GM10266 (cell line): ENCODE measurements around the gene GCNT2.

ENCODE experiments used
- DNase-seq: peaks from one replicate; pipeline ENCODE4 v3.0.0; 2012; ENCODE audit errors: extremely low spot score
- TF ChIP-seq, protein P1 (sequence below): IDR thresholded peaks from 2 replicates; pipeline ENCODE4 v1.5.1; 2012; ENCODE audit warnings: mild to moderate bottlenecking, low read depth; ENCODE audit not compliant: control insufficient read depth, insufficient read depth; ENCODE audit errors: missing control alignments

Gene GCNT2

DNA sequence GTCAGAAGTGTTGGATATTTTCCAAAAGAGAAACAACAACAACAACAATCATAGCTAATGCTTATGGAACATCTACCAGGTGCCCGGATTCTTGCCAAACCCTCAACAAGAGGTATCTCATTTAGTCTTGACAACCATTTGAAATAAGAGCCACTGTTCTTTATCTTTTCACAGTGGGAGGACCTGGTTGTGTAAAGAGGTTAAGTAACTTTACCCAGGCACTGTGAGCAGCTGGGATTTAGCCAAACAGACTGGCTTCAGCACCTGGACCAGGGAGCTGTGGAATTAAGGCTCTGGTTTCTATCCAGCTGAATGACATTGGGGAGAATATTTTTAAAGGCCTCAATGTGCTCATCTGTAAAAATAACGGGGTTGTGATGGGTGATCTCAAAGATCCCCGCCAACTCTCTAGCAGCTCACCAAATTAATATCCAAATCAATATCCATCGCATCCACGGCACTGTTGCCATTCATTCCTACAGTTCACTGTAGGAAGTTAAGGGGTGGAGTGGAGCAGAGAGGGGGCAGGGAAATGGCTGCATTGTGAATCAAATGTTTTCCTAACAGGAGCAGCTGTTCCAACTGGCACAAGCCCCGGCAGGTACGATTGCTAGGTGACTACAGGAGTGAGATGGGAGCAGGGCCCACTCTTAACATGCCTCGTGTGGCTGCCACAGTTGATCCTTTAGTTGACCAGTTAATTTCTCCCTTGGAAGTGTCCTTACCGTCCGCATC lies 61.8 kb downstream of the GCNT2 start:
- TF ChIP-seq, protein P1, sequence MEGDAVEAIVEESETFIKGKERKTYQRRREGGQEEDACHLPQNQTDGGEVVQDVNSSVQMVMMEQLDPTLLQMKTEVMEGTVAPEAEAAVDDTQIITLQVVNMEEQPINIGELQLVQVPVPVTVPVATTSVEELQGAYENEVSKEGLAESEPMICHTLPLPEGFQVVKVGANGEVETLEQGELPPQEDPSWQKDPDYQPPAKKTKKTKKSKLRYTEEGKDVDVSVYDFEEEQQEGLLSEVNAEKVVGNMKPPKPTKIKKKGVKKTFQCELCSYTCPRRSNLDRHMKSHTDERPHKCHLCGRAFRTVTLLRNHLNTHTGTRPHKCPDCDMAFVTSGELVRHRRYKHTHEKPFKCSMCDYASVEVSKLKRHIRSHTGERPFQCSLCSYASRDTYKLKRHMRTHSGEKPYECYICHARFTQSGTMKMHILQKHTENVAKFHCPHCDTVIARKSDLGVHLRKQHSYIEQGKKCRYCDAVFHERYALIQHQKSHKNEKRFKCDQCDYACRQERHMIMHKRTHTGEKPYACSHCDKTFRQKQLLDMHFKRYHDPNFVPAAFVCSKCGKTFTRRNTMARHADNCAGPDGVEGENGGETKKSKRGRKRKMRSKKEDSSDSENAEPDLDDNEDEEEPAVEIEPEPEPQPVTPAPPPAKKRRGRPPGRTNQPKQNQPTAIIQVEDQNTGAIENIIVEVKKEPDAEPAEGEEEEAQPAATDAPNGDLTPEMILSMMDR, result no peak
- DNase-seq, result no peak

DNA sequence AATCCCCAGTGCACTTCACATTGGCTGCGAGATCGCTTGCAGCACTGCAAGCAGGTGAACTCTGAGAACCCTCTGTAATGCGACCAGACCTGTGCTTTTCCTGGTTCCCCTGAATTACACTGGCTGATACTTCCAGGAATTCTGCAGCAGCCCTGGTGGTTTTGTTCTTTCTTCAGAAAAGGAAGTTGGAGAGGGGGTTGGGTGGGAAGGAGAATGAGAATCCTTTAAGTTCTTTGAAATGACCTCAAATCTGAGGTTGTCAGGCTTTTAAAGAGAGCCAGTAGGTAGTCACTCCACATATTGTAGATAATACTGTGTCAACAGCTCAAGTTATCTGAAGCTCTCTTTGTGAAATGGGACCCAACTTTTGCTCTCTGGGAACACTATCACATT lies 62.4 kb downstream of the GCNT2 start:
- no peak for DNase-seq
- TF ChIP-seq, protein P1, result no peak

DNA sequence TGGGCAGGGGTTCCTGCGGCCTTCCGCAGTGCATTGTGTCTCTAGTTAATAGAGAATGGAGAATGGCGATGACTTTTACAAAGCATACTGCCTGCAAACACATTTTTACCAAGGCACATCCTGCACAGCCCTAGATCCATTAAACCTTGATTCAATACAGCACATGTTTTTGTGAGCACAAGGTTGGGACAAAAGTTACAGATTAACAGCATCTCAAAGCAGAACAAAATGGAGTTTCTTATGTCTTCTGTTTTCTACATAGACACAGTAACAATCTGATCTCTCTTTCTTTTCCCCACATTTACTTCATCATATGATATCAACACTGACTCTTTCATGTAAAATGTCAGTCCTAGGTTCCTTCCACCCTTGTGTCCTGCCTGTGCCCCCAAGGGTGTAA lies 63.5 kb downstream of the GCNT2 start:
- DNase-seq, result no peak
- TF ChIP-seq, protein P1, result no peak

DNA sequence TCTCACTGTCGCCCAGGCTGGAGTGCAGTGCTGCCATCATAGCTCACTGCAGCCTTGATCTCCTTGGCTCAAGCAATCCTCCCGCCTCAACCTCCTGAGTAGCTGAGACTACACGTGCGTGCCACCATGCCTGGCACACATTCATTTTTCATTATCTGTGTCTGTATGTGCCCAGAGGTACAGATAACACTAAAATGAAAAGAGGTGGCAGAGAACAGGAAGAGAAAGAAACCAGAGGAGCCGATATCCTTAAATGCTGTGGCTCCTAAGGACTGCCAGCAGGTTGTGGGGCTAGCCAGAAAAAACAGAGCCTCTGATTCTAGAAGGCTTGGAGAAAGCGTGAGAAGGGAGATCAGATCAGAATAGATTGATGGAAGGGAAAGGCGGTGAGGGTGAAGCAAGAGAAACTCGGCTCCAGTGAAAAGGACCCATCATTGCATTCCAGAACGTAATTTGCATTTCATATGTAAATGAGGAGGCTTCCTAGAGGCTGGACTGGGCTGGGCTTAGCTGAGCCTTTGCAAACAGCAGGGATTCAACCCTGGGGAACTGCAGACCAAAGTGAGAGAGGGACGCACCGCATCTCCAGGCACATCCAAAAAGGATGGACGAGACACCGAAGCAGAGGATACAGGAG lies 64.2 kb downstream of the GCNT2 start:
- TF ChIP-seq, protein P1, result no peak
- no peak for DNase-seq

DNA sequence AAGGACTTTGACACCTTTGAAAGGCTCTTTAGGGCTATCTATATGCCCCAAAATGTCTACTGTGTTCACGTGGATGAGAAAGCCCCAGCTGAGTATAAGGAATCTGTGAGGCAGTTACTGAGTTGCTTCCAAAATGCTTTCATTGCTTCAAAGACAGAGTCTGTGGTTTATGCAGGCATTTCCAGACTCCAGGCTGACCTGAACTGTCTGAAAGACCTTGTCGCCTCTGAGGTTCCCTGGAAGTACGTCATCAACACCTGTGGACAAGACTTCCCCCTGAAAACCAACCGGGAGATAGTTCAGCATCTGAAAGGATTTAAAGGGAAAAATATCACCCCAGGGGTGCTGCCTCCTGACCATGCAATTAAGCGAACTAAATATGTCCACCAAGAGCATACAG lies 65.2 kb downstream of the GCNT2 start:
- TF ChIP-seq, protein P1, result no peak
- no peak for DNase-seq

DNA sequence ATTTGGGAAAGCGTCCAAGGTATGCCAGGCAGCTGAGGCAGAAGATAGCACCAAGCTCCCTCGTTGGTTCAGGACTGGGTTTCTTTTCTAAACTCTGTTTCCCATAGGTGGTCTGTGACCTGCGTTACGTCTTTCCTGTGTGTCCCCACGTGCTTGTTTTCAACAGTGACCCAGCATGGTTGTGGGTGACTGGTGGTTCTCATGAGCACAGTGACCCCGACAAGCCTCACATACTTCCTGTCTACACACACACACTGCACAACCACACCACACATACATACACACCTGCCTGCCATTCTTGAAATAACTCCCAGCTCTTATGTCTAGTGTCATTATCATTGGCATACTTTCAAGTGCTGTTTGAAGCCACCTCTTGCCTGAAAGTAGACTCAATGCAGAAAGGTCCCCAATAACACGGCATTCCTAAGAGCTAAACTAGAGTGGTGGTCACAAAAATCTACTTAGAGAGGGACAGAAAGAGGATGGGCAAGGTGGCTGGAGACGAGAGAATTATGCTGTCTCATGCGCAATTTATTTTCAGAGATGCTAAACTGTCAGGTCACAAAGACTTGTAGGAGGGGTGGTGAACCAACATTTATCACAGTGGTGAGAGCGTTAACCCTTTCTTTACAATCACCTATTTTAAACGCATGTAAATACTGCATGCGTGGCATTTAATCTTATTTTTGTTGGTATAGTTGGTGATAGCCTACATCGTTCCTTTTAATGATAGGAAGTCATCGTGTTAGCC lies 66.7 kb downstream of the GCNT2 start:
- DNase-seq, result no peak

More for the DNA sequence above, 66.7 kb downstream of the GCNT2 start:
- TF ChIP-seq, protein P1, result no peak
